GM12892 (cell line): ENCODE measurements around the gene ADAR.

Experiments
- DNase-seq: peaks from one replicate; pipeline ENCODE4 v3.0.0; 2011; ENCODE audit not compliant: insufficient read length
- FAIRE-seq: peaks from 2 replicates; lab custom pipeline; 2011; peaks lifted over from hg19 to GRCh38; lab: Jason Lieb, UNC
- POLR2A ChIP-seq: IDR thresholded peaks from 2 replicates; pipeline ENCODE4 v1.6.1; 2011; ENCODE audit warnings: low read depth, low read length, control low read depth
- POLR2AphosphoS5 ChIP-seq: IDR thresholded peaks from 2 replicates; pipeline ENCODE4 v1.6.1; 2011; ENCODE audit warnings: low read depth, low read length, control low read depth
- TAF1 ChIP-seq: IDR thresholded peaks from 2 replicates; pipeline ENCODE4 v1.6.1; 2011; ENCODE audit warnings: low read depth, mild to moderate bottlenecking, control low read depth, low read length, borderline replicate concordance

ADAR gene

DNA sequence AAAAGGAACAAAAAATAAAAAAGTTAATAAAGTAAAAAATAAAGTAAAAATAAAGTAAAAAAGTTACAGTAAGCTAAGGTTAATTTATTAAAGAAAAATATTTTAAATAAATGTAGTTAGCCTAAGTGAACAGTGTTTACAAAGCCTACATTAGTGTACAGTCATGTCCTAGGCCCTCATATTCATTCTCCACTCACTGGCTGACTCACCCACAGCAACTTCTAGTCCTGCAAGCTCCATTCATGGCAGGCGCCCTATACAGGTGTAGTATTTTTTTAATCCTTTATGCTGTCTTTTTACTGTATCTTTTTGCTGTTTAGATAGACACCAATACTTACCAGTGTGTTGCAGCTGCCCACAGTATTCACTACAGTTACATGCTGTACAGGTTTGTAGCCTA is 12.4 kb downstream of the ADAR start:
- FAIRE-seq, result no peak
- no peak for TF ChIP-seq POLR2A
- TF ChIP-seq POLR2AphosphoS5, result no peak
- TF ChIP-seq TAF1, result no peak

GRCh38 chr1:154594811-154595210 is 13.2 kb downstream of the ADAR start:
- FAIRE-seq (no peak), DNase-seq (no peak)
- TF ChIP-seq POLR2A (0 out of 2 replicates have a peak, but pooled peaks have one; percentile 26), TAF1 (no peak)

More for the DNA sequence above, 12.4 kb downstream of the ADAR start:
- DNase-seq, result no peak

DNA sequence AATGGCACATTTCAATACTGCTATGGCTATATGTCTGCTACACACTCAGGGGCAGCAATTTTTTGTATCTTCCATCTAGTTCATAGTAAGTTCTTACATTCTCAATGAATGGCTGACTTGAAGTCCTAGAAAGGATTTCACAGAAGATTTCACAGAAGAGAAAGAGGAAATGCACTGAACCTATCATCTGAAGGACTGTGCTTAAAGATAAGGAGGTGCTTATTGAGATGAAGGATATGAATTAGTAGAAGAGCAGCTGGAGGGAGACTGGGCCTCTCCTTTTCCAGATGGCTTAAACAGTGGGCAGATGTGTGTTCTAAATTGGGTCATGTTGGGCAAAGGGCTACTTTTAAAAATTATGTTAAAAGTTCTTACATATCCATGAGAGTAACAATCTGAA is 14.6 kb downstream of the ADAR start:
- DNase-seq (no peak), FAIRE-seq (no peak)
- TF ChIP-seq POLR2A, result no peak

DNA sequence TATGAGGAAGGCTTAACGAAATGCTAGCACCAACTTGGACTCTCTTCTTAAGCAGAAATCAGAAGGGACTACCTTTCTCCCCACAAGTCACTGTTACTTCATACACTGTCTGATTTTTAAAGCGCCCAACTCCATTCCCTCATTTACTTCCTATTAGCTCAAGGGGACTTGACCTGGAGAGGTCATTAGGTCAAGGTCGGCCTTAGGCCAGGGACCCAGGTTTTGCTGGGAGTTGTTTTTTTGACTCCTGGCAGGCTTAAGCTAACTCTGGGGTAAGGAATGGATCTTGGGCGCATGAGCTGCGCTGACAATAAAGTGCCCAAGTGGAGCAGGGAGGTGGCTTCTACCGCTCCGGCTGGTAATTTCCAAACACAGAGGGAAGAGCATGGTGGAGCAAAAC is 16.8 kb downstream of the ADAR start:
- FAIRE-seq, result no peak
- no peak for DNase-seq
- TF ChIP-seq TAF1, result no peak
- peak; percentile 11; the same call in 1 of the 2 replicates for TF ChIP-seq POLR2A
- TF ChIP-seq POLR2AphosphoS5, result no peak

GRCh38 chr1:154590756-154591155 is 17.2 kb downstream of the ADAR start:
- TF ChIP-seq POLR2AphosphoS5 (no peak), POLR2A (no peak), TAF1 (no peak)
- no peak for DNase-seq
- FAIRE-seq, result no peak

DNA sequence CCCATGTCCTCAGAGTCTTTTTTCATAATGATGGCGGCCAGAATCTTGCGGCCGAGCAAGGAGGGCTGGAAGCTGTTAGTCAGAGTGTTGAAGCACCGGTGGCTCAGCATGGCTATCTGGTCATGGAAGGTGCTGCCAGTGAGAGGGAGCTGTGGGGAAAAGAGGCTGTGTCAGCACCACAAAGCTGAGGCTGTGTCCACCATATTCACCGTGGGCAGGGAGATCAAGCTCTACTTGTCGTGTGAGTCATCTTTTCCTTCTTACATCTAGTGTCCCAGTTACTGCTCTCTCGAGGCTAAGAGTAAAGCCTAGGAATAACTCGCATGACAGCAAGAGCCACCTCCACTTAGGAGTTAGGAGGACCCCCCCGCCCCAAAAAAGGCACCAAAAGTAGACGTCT is 18.2 kb downstream of the ADAR start:
- TF ChIP-seq POLR2A (no peak), POLR2AphosphoS5 (no peak), TAF1 (no peak)
- DNase-seq (no peak), FAIRE-seq (no peak)

DNA sequence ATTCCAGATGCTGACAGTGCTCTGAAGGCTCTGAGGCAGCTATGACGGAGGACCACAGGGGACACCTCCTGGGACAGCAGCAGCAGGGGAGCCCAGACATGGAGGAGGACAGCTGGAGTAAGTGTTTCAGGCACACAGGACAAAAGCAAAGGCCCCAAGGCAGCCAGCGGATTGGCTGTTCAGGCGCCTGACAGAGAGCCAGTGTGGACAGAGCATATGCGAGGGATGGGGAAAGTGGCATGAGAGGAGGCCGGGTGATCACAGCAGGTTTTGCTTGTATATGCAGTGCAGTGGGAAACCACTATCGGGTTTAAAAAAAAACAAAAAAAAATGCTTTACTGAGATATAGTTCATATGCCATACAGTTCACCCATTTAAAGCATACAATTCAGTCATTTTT is 21.3 kb downstream of the ADAR start:
- TF ChIP-seq POLR2AphosphoS5 (no peak), POLR2A (no peak), TAF1 (no peak)
- no peak for FAIRE-seq
- no peak for DNase-seq

DNA sequence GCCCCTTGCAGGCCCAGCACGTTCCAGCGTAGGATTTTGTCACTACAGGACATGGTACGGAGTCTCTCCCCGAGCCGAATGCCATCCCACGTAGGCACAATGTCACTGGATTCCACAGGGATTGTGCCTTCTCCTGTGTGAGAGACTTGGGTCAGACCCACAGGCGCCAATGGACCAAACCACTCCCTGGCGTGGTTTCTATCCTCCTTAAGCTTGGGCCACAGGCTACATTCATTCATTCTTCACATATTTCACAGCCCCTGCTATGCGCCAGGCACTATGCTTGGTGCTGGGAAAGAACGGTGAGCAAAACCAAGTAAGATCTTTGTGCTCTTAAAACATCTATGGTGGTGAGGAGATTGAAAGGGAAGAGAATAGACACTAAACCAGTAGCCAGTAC is 21.8 kb downstream of the ADAR start:
- TF ChIP-seq TAF1, result no peak
- no peak; the same call in 1 of the 2 replicates for TF ChIP-seq POLR2AphosphoS5
- no peak for TF ChIP-seq POLR2A
- FAIRE-seq (no peak), DNase-seq (no peak)

DNA sequence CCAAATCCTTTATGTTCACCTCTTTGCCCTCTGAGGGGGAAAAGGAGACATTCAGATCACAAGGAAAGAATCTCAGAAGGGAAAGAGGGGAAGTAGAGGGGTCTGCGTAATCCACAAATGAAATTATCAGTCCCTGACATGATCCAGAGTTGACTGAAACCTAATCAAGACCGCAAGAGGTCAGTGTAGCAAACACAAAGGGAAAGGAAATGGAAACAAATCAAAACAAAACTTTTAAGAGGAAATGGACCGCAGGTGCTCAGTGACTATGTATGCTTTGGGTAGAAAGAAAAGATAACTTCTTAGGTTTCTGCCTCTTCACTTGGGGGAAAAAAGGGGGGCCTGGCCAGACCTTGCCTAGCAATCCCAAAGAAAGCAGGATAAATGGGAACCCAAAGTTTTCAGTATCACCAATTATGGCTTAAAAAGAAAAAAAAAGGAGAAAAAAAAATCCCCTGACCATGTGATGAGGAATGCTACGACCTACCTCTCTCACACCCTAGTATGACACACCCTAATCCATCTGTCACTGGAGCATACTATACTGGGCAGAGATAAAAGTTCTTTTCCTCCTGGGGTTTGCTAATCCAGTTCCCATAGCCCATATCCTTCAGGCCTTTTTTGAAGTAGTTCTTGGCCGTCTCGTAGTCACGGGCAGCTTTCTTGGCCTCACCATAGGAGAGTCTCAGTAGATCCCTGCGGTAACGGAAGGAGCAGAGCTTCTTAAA is 23.6 kb downstream of the ADAR start:
- TF ChIP-seq POLR2A (no peak), TAF1 (no peak), POLR2AphosphoS5 (no peak)
- FAIRE-seq (peak; percentile 21), DNase-seq (no peak)

DNA sequence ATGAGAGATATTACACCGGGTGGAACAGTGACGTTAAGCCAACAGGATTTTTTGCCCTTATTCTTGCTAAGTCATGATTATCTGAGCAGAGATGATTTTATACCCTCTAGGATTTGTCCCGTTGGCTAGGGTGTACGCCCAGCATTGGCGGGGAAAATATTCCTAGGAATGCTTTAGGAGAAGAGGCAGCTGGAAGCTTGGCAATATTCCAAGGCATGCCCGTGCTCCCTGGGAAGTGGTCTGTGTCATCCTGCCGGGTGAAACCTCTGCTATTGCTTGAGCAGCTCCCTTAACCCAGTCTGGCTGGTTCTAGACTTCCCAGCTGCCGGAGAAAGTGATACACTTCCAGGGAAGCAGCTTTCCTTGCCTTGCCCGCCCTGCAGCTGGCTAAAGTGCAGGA is 24.2 kb downstream of the ADAR start:
- TF ChIP-seq POLR2AphosphoS5, result no peak
- no peak for TF ChIP-seq POLR2A
- no peak for TF ChIP-seq TAF1
- no peak for FAIRE-seq

DNA sequence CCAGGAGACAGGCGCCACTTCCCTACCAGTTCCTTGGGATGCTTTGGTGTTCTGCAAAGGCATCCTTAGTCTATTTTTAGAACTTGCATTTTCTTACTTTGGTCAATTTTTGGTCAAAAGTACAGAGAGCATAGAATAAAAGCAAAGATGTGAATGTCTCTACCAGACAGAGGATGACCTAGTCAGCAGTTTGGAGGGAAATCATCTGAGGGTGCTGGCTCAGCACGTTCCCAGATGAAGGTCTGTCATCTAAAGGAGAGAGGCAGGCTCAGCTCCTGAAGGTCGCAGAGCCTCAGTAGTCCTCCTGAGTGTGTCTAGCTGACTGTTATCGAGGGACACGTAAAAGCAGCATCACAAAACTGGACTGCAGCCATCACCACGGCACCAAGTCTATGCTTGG is 25.1 kb downstream of the ADAR start:
- no peak for FAIRE-seq
- no peak for TF ChIP-seq TAF1
- no peak for TF ChIP-seq POLR2A
- no peak for TF ChIP-seq POLR2AphosphoS5
- no peak for DNase-seq

More for the DNA sequence above, 24.2 kb downstream of the ADAR start:
- DNase-seq, result no peak

DNA sequence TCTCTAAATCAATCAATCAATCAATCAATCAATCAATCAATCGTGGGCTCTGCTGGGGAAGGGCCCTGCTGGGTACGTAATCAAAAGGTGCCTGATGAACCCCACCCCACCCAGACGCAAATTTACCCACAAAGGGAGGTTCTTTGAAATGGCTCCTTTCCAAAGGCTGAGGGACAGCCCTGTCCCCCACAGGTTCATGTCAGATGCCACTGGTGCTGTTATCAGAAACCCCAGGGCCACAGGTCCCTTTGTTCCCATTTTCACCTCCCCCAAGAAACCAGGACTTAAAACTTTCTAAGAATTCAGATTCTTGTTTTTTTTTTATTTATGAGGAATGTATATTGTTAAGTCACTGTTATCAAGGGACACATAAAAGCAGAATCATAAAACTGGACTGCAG is 26.2 kb downstream of the ADAR start:
- DNase-seq, result no peak
- no peak for TF ChIP-seq POLR2AphosphoS5
- TF ChIP-seq POLR2A, result no peak
- TF ChIP-seq TAF1, result no peak

More for the DNA sequence above, 26.2 kb downstream of the ADAR start:
- no peak for FAIRE-seq
